Endothelial cell of hepatic sinusoid (primary cell): Measurements from ENCODE around the gene STRBP.
"Not testable (repeated sequence)": the region's sequence is repeated elsewhere in the genome, so short reads cannot be mapped to it uniquely, and the experiment has no call there.

ENCODE experiments used
- in situ Hi-C: cut with HindIII; loops from 2 replicates; pipeline ENCODE4 v1.10.0; 2017; ENCODE audit warnings: low sequenced_read_pairs

The STRBP gene

GRCh38 chr9:123251324-123251723 is 17.1 kb downstream of the STRBP start:
- in situ Hi-C loops: no loop called here

GRCh38 chr9:123250504-123250903 is 17.9 kb downstream of the STRBP start:
- in situ Hi-C loops: no loop called here

- in situ Hi-C loops: not testable (repeated sequence)
These were observed 19.2 kb downstream of the STRBP start for GRCh38 chr9:123249162-123249561.

- in situ Hi-C loops: no loop called here
These were observed 19.8 kb downstream of the STRBP start for GRCh38 chr9:123248630-123249029.

GRCh38 chr9:123246534-123246933 is 21.9 kb downstream of the STRBP start:
- in situ Hi-C loops: no loop called here

- in situ Hi-C loops: no loop called here
These were observed 28.7 kb downstream of the STRBP start for GRCh38 chr9:123239726-123240125.

- in situ Hi-C loops: no loop called here
These were observed 30.0 kb downstream of the STRBP start for GRCh38 chr9:123238365-123238764.

- in situ Hi-C loops: no loop called here
These were observed 31.2 kb downstream of the STRBP start for GRCh38 chr9:123237220-123237619.

GRCh38 chr9:123235448-123235847 is 32.9 kb downstream of the STRBP start:
- in situ Hi-C loops: no loop called here

GRCh38 chr9:123234853-123235252 is 33.5 kb downstream of the STRBP start:
- in situ Hi-C loops: no loop called here

GRCh38 chr9:123232332-123232731 is 36.1 kb downstream of the STRBP start:
- in situ Hi-C loops: no loop called here

- in situ Hi-C loops: no loop called here
These were observed 37.0 kb downstream of the STRBP start for GRCh38 chr9:123231421-123231820.

GRCh38 chr9:123228967-123229366 is 39.4 kb downstream of the STRBP start:
- in situ Hi-C loops: no loop called here

GRCh38 chr9:123225995-123226394 is 42.4 kb downstream of the STRBP start:
- in situ Hi-C loops: no loop called here

GRCh38 chr9:123225374-123225813 is 43.0 kb downstream of the STRBP start:
- in situ Hi-C loops: no loop called here

- in situ Hi-C loops: no loop called here
These were observed 48.3 kb downstream of the STRBP start for GRCh38 chr9:123220127-123220526.

- in situ Hi-C loops: no loop called here
These were observed 49.6 kb downstream of the STRBP start for GRCh38 chr9:123218831-123219230.

- in situ Hi-C loops: no loop called here
These were observed 51.2 kb downstream of the STRBP start for GRCh38 chr9:123217128-123217654.

GRCh38 chr9:123216251-123216797 is 52.1 kb downstream of the STRBP start:
- in situ Hi-C loops: no loop called here

- in situ Hi-C loops: no loop called here
These were observed 57.3 kb downstream of the STRBP start for GRCh38 chr9:123211081-123211480.

GRCh38 chr9:123208626-123209174 is 59.7 kb downstream of the STRBP start:
- in situ Hi-C loops: no loop called here

- in situ Hi-C loops: no loop called here
These were observed 62.3 kb downstream of the STRBP start for GRCh38 chr9:123206065-123206464.

- in situ Hi-C loops: no loop called here
These were observed 67.3 kb downstream of the STRBP start for GRCh38 chr9:123201083-123201482.
